ENCODE data around the gene G3BP2.

DNA sequence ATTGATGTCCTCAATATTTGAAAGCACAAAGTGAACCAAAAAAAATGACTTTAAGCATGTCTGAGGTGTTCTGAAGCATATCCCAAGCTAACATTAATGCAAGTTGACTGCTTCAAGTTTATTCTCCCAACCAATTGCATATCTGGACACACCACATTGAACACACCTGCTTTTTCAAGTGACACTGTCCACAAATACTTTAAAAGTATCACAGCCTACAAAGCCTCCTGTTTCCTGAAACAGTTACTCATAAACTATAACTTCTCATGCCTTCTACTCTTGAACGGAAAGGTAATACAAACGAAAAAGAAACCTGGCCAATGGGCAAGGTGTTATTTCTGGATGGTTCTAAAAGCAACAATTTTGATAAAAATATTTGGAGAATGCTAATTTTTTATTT lies 44.0 kb downstream of the G3BP2 start:
- no peak for TF ChIP-seq REST (IDR thresholded peaks at IDR 0.05; ENCODE audit: borderline replicate concordance in 1 of 2, low read depth in 1 of 2, low read length in 2 of 2)
- no peak for TF ChIP-seq ATF1 (CRISPR knock-in tag; IDR thresholded peaks at IDR 0.05)

Measured in HepG2 (cell line).